ENCODE results near the gene MAPK12. TPM values are rescaled to one million over a fixed set of nuclear protein-coding genes. Genes with fewer than 3 reads are reported as not detected.

Gene MAPK12
- total and polyA plus RNA-seq, 9 of the 15 experiments (the other 6 are each of a cell fraction or from before 2014, with no cell fraction given) = 0.79 to 71.5 (median 32.8) TPM

GRCh38 chr22:50219800-50220602 is 41.5 kb downstream of the MAPK12 start:
- ChIA-PET POLR2A (no interaction called here), CTCF (ENCODE audit: low intra/inter-chr PET ratio) (no interaction called here)
- Histone ChIP-seq H3K9ac (ENCODE audit: insufficient read depth in 1 of 2, low read depth in 2 of 2, low read length in 2 of 2) (peak overlapping the region in 1 of 2 experiments; percentile 35; a peak in 2 of 4 replicates), H3K4me1 (replicated peaks in 1 of 2; ENCODE audit: control insufficient read depth in 2 of 2, insufficient read depth in 2 of 2, low read length in 2 of 2) (peaks cover 0 to 30% of the 10 kb centered on the region in 2 experiments; a peak in 3 of 5 replicates), H3K36me3 (ENCODE audit: control insufficient read depth, insufficient read depth, low read length) (peaks cover 88% of the 10 kb centered on the region; the same call in 2 of the 3 replicates), H3K4me2 (ENCODE audit: insufficient read depth, low read length) (no peak overlapping the region), H3K27me3 (ENCODE audit: control insufficient read depth in 2 of 2, insufficient read depth in 2 of 2, low read length in 2 of 2) (no peaks in the 10 kb centered on the region), H3K9me1 (ENCODE audit: control insufficient read depth, insufficient read depth, low read length) (no peaks in the 10 kb centered on the region), H4K20me1 (replicated peaks; ENCODE audit: control insufficient read depth, insufficient read depth, low read length) (no peaks in the 10 kb centered on the region), H2AFZ (ENCODE audit: low read depth, low read length) (no peak overlapping the region), H3K9me3 (replicated peaks; ENCODE audit: control insufficient read depth, insufficient read depth, low read depth, low read length) (0 out of 2 replicates have a peak, but pooled peaks cover 1% of the 10 kb centered on the region), H3K4me3 (no peak overlapping the region), H3K79me2 (ENCODE audit: control insufficient read depth, insufficient read depth, low read length) (peaks cover 3% of the 10 kb centered on the region; the same call in 2 of the 3 replicates), H3K27ac (ENCODE audit: extremely low read depth, low read depth, low read length) (no peak overlapping the region)
- no peak for ATAC-seq
- intact Hi-C loops (cut with micrococcal nuclease) (no loop called here), in situ Hi-C loops (cut with MboI) (no loop called here)
- no peak for FAIRE-seq
- 96% methylated on average over 17 of the region's 25 CpGs for WGBS (ENCODE audit: insufficient coverage, low coverage, missing lambda C conversion rate)
- TF ChIP-seq ZFPM2 (CRISPR knock-in tag; IDR thresholded peaks at IDR 0.05) = no peak
- TF ChIP-seq, protein P1, sequence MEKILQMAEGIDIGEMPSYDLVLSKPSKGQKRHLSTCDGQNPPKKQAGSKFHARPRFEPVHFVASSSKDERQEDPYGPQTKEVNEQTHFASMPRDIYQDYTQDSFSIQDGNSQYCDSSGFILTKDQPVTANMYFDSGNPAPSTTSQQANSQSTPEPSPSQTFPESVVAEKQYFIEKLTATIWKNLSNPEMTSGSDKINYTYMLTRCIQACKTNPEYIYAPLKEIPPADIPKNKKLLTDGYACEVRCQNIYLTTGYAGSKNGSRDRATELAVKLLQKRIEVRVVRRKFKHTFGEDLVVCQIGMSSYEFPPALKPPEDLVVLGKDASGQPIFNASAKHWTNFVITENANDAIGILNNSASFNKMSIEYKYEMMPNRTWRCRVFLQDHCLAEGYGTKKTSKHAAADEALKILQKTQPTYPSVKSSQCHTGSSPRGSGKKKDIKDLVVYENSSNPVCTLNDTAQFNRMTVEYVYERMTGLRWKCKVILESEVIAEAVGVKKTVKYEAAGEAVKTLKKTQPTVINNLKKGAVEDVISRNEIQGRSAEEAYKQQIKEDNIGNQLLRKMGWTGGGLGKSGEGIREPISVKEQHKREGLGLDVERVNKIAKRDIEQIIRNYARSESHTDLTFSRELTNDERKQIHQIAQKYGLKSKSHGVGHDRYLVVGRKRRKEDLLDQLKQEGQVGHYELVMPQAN (IDR thresholded peaks at IDR 0.05; ENCODE audit: borderline replicate concordance) = no peak
- DNase-seq (ENCODE audit: extremely low read depth in 1 of 4, low spot score in 3 of 4) = no peak
- BruUV-seq (replicated peaks) = no TSS peak
